GM19438 (cell line): Measurements from ENCODE around the gene GGT6.
"Not testable (repeated sequence)": the region's sequence is repeated elsewhere in the genome, so short reads cannot be mapped to it uniquely, and the experiment has no call there.

Experiments
- ATAC-seq: cut with Tn5 transposase; IDR thresholded peaks from one replicate; pipeline ENCODE4 v1.9.1; 2021; ENCODE audit warnings: low read depth; ENCODE audit not compliant: unreplicated experiment

Gene GGT6

GRCh38 chr17:4592240-4593005 is 32.0 kb upstream of the GGT6 start:
- ATAC-seq, result no peak

- no peak for ATAC-seq
Measured at GRCh38 chr17:4591529-4591928, 31.2 kb upstream of the GGT6 start.

- no peak for ATAC-seq
Measured at GRCh38 chr17:4590981-4591453, 30.6 kb upstream of the GGT6 start.

- ATAC-seq, result not testable (repeated sequence)
Measured at GRCh38 chr17:4590042-4590441, 29.7 kb upstream of the GGT6 start.

- no peak for ATAC-seq
Measured at GRCh38 chr17:4588898-4589625, 28.7 kb upstream of the GGT6 start.

GRCh38 chr17:4588391-4588790 is 28.0 kb upstream of the GGT6 start:
- ATAC-seq, result no peak

- ATAC-seq, result no peak
Measured at GRCh38 chr17:4587803-4588202, 27.4 kb upstream of the GGT6 start.

GRCh38 chr17:4587195-4587594 is 26.8 kb upstream of the GGT6 start:
- ATAC-seq, result no peak

- ATAC-seq, result no peak
Measured at GRCh38 chr17:4586043-4586442, 25.7 kb upstream of the GGT6 start.

- no peak for ATAC-seq
Measured at GRCh38 chr17:4585638-4585994, 25.2 kb upstream of the GGT6 start.

GRCh38 chr17:4584917-4585637 is 24.7 kb upstream of the GGT6 start:
- no peak for ATAC-seq

- ATAC-seq, result no peak
Measured at GRCh38 chr17:4584101-4584916, 23.9 kb upstream of the GGT6 start, which contains the start of gene SMTNL2. Gene SMTNL2 (plus strand): TSS chr17:4584529. CDS start chr17:4584606, 77 bp downstream.

- no peak for ATAC-seq
Measured at GRCh38 chr17:4583782-4584100, 23.4 kb upstream of the GGT6 start.

GRCh38 chr17:4583206-4583605 is 22.8 kb upstream of the GGT6 start:
- ATAC-seq, result no peak

- ATAC-seq, result no peak
Measured at GRCh38 chr17:4582691-4583090, 22.3 kb upstream of the GGT6 start.

- ATAC-seq, result no peak
Measured at GRCh38 chr17:4582101-4582501, 21.7 kb upstream of the GGT6 start.

GRCh38 chr17:4580291-4580690 is 19.9 kb upstream of the GGT6 start:
- no peak for ATAC-seq

GRCh38 chr17:4579678-4580077 is 19.3 kb upstream of the GGT6 start:
- no peak for ATAC-seq

GRCh38 chr17:4578349-4578748 is 18.0 kb upstream of the GGT6 start:
- not testable (repeated sequence) for ATAC-seq

GRCh38 chr17:4577386-4577993 is 17.1 kb upstream of the GGT6 start:
- no peak for ATAC-seq
